IMR-90 (cell line): ENCODE data around the gene CREG1.

Experiments used
- BHLHE40 ChIP-seq: fragments of 150-350 bp; IDR thresholded peaks from 2 replicates; pipeline ENCODE4 v1.6.1; 2016; ENCODE audit warnings: mild to moderate bottlenecking, low read depth, low read length
- CEBPB ChIP-seq: IDR thresholded peaks from 2 replicates; pipeline ENCODE4 v1.6.1; 2012; ENCODE audit warnings: low read depth, low read length, improper control_type of control experiment
- CHD1 ChIP-seq: IDR thresholded peaks from 2 replicates; pipeline ENCODE4 v1.6.1; 2012; ENCODE audit warnings: low read depth, low read length, improper control_type of control experiment
- MAFK ChIP-seq: IDR thresholded peaks from 2 replicates; pipeline ENCODE4 v1.6.1; 2012; ENCODE audit warnings: low read depth, low read length, improper control_type of control experiment
- MAZ ChIP-seq: IDR thresholded peaks from 2 replicates; pipeline ENCODE4 v1.6.1; 2012; ENCODE audit warnings: low read depth, mild to moderate bottlenecking, low read length, improper control_type of control experiment, moderate library complexity, borderline replicate concordance
- MXI1 ChIP-seq: IDR thresholded peaks from 2 replicates; pipeline ENCODE4 v1.6.1; 2012; ENCODE audit warnings: low read depth, mild to moderate bottlenecking, low read length, moderate library complexity, borderline replicate concordance
- POLR2A ChIP-seq: IDR thresholded peaks from 2 replicates; pipeline ENCODE4 v1.6.1; 2012; ENCODE audit warnings: mild to moderate bottlenecking, low read depth, low read length
- RAD21 ChIP-seq: IDR thresholded peaks from 2 replicates; pipeline ENCODE4 v1.6.1; 2012; ENCODE audit warnings: low read length, improper control_type of control experiment
- RFX5 ChIP-seq: IDR thresholded peaks from 2 replicates; pipeline ENCODE4 v1.8.0; 2012; ENCODE audit warnings: low read depth, mild to moderate bottlenecking, low read length, moderate library complexity
- SMC3 ChIP-seq: fragments of 150-350 bp; IDR thresholded peaks from 2 replicates; pipeline ENCODE4 v1.6.1; 2016; ENCODE audit warnings: low read depth, mild to moderate bottlenecking, antibody characterized with exemption, low read length, moderate library complexity
- TF ChIP-seq, protein P1 (sequence below): conservative IDR thresholded peaks from 2 replicates; pipeline ENCODE4 v1.5.1; 2012; ENCODE audit warnings: mild to moderate bottlenecking, low read depth, low read length, improper control_type of control experiment
- TF ChIP-seq, protein P2 (sequence below): fragments of 150-350 bp; IDR thresholded peaks from 2 replicates; pipeline ENCODE4 v1.6.1; 2017; ENCODE audit warnings: mild to moderate bottlenecking, antibody characterized with exemption, low read length, low read depth
- TF ChIP-seq, protein P3 (sequence below): fragments of 150-350 bp; IDR thresholded peaks from 2 replicates; pipeline ENCODE4 v1.6.1; 2016; ENCODE audit warnings: low read depth, mild to moderate bottlenecking, low read length, moderate library complexity, borderline replicate concordance

DNA sequence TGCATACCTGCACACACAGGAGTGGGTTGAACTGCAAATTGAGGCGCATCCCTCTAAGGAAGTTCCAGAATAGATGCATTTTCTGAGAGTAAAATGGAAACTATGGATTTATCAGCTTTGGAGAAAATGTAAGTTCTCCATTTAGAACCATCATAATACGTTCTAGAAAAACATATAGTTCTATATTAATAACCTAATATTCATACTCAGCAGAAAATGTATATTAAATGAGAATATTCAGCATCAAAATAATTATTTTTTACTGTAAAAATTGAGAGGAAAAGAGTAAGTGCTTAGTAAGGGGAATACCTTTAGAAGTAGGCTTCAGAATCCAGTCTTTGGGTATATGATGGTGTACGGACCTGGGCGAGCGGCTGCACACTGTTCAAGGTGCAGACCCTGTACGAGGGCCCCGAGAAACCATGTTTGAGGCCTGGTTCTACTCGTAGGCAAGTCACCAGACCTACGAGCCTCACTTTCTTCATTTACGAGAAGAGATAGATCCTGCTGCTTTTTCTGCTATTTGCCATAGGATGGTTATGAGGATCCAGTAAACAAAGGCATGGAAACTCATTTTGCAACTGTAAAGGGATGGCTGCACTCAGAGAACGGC, 42.1 kb downstream of the CREG1 start:
- TF ChIP-seq, protein P1, sequence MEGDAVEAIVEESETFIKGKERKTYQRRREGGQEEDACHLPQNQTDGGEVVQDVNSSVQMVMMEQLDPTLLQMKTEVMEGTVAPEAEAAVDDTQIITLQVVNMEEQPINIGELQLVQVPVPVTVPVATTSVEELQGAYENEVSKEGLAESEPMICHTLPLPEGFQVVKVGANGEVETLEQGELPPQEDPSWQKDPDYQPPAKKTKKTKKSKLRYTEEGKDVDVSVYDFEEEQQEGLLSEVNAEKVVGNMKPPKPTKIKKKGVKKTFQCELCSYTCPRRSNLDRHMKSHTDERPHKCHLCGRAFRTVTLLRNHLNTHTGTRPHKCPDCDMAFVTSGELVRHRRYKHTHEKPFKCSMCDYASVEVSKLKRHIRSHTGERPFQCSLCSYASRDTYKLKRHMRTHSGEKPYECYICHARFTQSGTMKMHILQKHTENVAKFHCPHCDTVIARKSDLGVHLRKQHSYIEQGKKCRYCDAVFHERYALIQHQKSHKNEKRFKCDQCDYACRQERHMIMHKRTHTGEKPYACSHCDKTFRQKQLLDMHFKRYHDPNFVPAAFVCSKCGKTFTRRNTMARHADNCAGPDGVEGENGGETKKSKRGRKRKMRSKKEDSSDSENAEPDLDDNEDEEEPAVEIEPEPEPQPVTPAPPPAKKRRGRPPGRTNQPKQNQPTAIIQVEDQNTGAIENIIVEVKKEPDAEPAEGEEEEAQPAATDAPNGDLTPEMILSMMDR = no peak
- TF ChIP-seq POLR2A (no peak), RFX5 (no peak), RAD21 (no peak), BHLHE40 (no peak), MXI1 (no peak), CEBPB (no peak), MAZ (no peak), SMC3 (no peak), MAFK (0 out of 2 replicates have a peak, but pooled peaks have one; percentile 11), CHD1 (no peak)
- TF ChIP-seq, protein P2, sequence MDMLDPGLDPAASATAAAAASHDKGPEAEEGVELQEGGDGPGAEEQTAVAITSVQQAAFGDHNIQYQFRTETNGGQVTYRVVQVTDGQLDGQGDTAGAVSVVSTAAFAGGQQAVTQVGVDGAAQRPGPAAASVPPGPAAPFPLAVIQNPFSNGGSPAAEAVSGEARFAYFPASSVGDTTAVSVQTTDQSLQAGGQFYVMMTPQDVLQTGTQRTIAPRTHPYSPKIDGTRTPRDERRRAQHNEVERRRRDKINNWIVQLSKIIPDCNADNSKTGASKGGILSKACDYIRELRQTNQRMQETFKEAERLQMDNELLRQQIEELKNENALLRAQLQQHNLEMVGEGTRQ = no peak
- TF ChIP-seq, protein P3, sequence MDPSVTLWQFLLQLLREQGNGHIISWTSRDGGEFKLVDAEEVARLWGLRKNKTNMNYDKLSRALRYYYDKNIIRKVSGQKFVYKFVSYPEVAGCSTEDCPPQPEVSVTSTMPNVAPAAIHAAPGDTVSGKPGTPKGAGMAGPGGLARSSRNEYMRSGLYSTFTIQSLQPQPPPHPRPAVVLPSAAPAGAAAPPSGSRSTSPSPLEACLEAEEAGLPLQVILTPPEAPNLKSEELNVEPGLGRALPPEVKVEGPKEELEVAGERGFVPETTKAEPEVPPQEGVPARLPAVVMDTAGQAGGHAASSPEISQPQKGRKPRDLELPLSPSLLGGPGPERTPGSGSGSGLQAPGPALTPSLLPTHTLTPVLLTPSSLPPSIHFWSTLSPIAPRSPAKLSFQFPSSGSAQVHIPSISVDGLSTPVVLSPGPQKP = no peak
